Kidney tubule cell (primary cell): ENCODE measurements around the gene NID2.

Source experiments
- DNase-seq: peaks from one replicate; pipeline ENCODE4 v3.0.0-alpha.2; 2018; ENCODE audit warnings: low spot score

Gene NID2

GRCh38 chr14:52068615-52069306, at the start of gene NID2:
Gene NID2, minus strand, starts transcription at chr14:52069059. Its CDS starts 65 bp downstream, at chr14:52068994.
- DNase-seq, result peak; percentile 69

- no peak for DNase-seq
Observed at GRCh38 chr14:52117111-52117832, 48.4 kb upstream of the NID2 start.

GRCh38 chr14:52115286-52115685, 46.4 kb upstream of the NID2 start:
- peak; percentile 13 for DNase-seq

GRCh38 chr14:52112336-52113018, 43.6 kb upstream of the NID2 start:
- peak; percentile 76 for DNase-seq

GRCh38 chr14:52111583-52111982, 42.7 kb upstream of the NID2 start:
- DNase-seq, result peak; percentile 77

- peak; percentile 74 for DNase-seq
Observed at GRCh38 chr14:52110441-52111086, 41.7 kb upstream of the NID2 start.

GRCh38 chr14:52108823-52109222, 40.0 kb upstream of the NID2 start:
- peak; percentile 28 for DNase-seq

- peak; percentile 52 for DNase-seq
Observed at GRCh38 chr14:52106840-52107239, 38.0 kb upstream of the NID2 start.

- no peak for DNase-seq
Observed at GRCh38 chr14:52103416-52103815, 34.6 kb upstream of the NID2 start.

GRCh38 chr14:52095794-52096193, 26.9 kb upstream of the NID2 start:
- DNase-seq, result no peak

- DNase-seq, result no peak
Observed at GRCh38 chr14:52095336-52095735, 26.5 kb upstream of the NID2 start.

- DNase-seq, result no peak
Observed at GRCh38 chr14:52094546-52095271, 25.9 kb upstream of the NID2 start.

GRCh38 chr14:52091928-52092327, 23.1 kb upstream of the NID2 start:
- no peak for DNase-seq

- no peak for DNase-seq
Observed at GRCh38 chr14:52090936-52091335, 22.1 kb upstream of the NID2 start.

- DNase-seq, result no peak
Observed at GRCh38 chr14:52089218-52089617, 20.4 kb upstream of the NID2 start.

GRCh38 chr14:52086711-52087110, 17.9 kb upstream of the NID2 start:
- DNase-seq, result no peak

- no peak for DNase-seq
Observed at GRCh38 chr14:52082903-52083302, 14.0 kb upstream of the NID2 start.

- no peak for DNase-seq
Observed at GRCh38 chr14:52081964-52082363, 13.1 kb upstream of the NID2 start.

GRCh38 chr14:52080808-52081755, 12.2 kb upstream of the NID2 start:
- DNase-seq, result peak; percentile 93

GRCh38 chr14:52080158-52080800, 11.4 kb upstream of the NID2 start:
- DNase-seq, result peak; percentile 77
